Pulmonary artery endothelial cell (primary cell): ENCODE data around the gene TMEM131. TPM values are rescaled to one million over a fixed set of nuclear protein-coding genes. Genes with fewer than 3 reads are reported as not detected.

Experiments used
- DNase-seq: peaks from one replicate; pipeline ENCODE4 v3.0.0-alpha.2; 2011; ENCODE audit warnings: low read depth, low spot score
- total RNA-seq: library from RNA; depleted of rRNA; stranded (reverse); fragments of >200 nt; gene quantifications from 2 replicates; pipeline ENCODE4 v1.2.3, GENCODE V29; 2014

Gene TMEM131
- total RNA-seq, 1 donor from 2014 or later, result 9.9 TPM

- DNase-seq, result no peak
Measured at GRCh38 chr2:97819754-97820153, 176.0 kb downstream of the TMEM131 start.

GRCh38 chr2:97816411-97816810 lies 179.3 kb downstream of the TMEM131 start:
- DNase-seq, result no peak

GRCh38 chr2:97812931-97813330 lies 182.8 kb downstream of the TMEM131 start:
- DNase-seq, result no peak

- DNase-seq, result no peak
Measured at GRCh38 chr2:97808816-97809215, 186.9 kb downstream of the TMEM131 start.

GRCh38 chr2:97806738-97807618 lies 188.8 kb downstream of the TMEM131 start:
- peak; percentile 24 for DNase-seq

GRCh38 chr2:97805776-97806175 lies 190.0 kb downstream of the TMEM131 start:
- DNase-seq, result no peak

- DNase-seq, result no peak
Measured at GRCh38 chr2:97801028-97801427, 194.7 kb downstream of the TMEM131 start.

- DNase-seq, result no peak
Measured at GRCh38 chr2:97798416-97798815, 197.3 kb downstream of the TMEM131 start.

- no peak for DNase-seq
Measured at GRCh38 chr2:97797355-97797754, 198.4 kb downstream of the TMEM131 start.

- DNase-seq, result no peak
Measured at GRCh38 chr2:97796465-97797126, 199.2 kb downstream of the TMEM131 start.

GRCh38 chr2:97792416-97792815 lies 203.3 kb downstream of the TMEM131 start:
- DNase-seq, result no peak

- no peak for DNase-seq
Measured at GRCh38 chr2:97788986-97789644, 206.6 kb downstream of the TMEM131 start.

GRCh38 chr2:97785818-97786217 lies 209.9 kb downstream of the TMEM131 start:
- DNase-seq, result no peak

GRCh38 chr2:97784953-97785352 lies 210.8 kb downstream of the TMEM131 start:
- no peak for DNase-seq

GRCh38 chr2:97781981-97782380 lies 213.8 kb downstream of the TMEM131 start:
- DNase-seq, result no peak

- no peak for DNase-seq
Measured at GRCh38 chr2:97779141-97779540, 216.6 kb downstream of the TMEM131 start.

- no peak for DNase-seq
Measured at GRCh38 chr2:97775074-97775473, 220.7 kb downstream of the TMEM131 start.

- no peak for DNase-seq
Measured at GRCh38 chr2:97774425-97774824, 221.3 kb downstream of the TMEM131 start.

- DNase-seq, result no peak
Measured at GRCh38 chr2:97770445-97770844, 225.3 kb downstream of the TMEM131 start.

- no peak for DNase-seq
Measured at GRCh38 chr2:97769711-97770110, 226.0 kb downstream of the TMEM131 start.

GRCh38 chr2:97769308-97769707 lies 226.4 kb downstream of the TMEM131 start:
- DNase-seq, result no peak

- no peak for DNase-seq
Measured at GRCh38 chr2:97766567-97766966, 229.2 kb downstream of the TMEM131 start.
